ENCODE results near the gene BMP8B. TPM values are rescaled to one million over a fixed set of nuclear protein-coding genes. Genes with fewer than 3 reads are reported as not detected.

The BMP8B gene
- total RNA-seq, 3 donors from 2014 or later = 0.48 to 1.3 (median 0.59) TPM

GRCh38 chr1:39760074-39761008, 28.3 kb downstream of the BMP8B start:
- no peak overlapping the region for H3K4me3 ChIP-seq
- no peaks in the 10 kb centered on the region for H3K4me1 ChIP-seq
- H3K27ac ChIP-seq = no peak overlapping the region
- TF ChIP-seq CTCF (IDR thresholded peaks at IDR 0.05) (no peak), POLR2AphosphoS5 (IDR thresholded peaks at IDR 0.05) (no peak)
- H3K36me3 ChIP-seq = peaks cover 7% of the 10 kb centered on the region
- no peak for DNase-seq (ENCODE audit: low spot score in 2 of 2)
- H3K9me3 ChIP-seq = no peaks in the 10 kb centered on the region
- H3K27me3 ChIP-seq = no peaks in the 10 kb centered on the region
- intact Hi-C loops (cut with DNase I; ENCODE audit: low total_unique reads) = no loop called here

DNA sequence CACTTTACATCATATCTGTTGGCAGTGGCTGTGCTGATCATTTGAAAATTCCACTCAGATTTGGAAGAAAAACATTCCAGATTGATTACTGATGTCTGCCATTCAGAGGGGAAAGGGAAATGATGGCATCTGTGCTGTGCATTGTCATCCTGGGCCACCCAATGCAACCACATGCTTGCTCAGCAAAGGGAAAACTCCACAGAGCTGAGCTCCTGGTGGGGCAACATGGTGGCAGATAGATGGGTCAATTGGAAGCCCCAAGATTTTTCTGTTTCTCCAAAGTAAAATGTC, 29.3 kb downstream of the BMP8B start:
- Histone ChIP-seq H3K9me3 (no peaks in the 10 kb centered on the region), H3K4me1 (no peaks in the 10 kb centered on the region), H3K4me3 (no peak overlapping the region), H3K27ac (no peak overlapping the region), H3K36me3 (peaks cover 7% of the 10 kb centered on the region), H3K27me3 (no peaks in the 10 kb centered on the region)
- intact Hi-C loops (cut with DNase I; ENCODE audit: low total_unique reads) = loop anchor here (5.0 kb wide), 1 partner anchor 107 kb away; no protein-coding TSS in a partner anchor
- no peak for TF ChIP-seq CTCF (IDR thresholded peaks at IDR 0.05)
- no peak for TF ChIP-seq POLR2A (IDR thresholded peaks at IDR 0.05)
- TF ChIP-seq POLR2AphosphoS5 (IDR thresholded peaks at IDR 0.05) = no peak
- DNase-seq (ENCODE audit: low spot score in 2 of 2) = no peak

- H3K36me3 ChIP-seq = peaks cover 7% of the 10 kb centered on the region
- DNase-seq (ENCODE audit: low spot score in 2 of 2) = no peak
- no peaks in the 10 kb centered on the region for H3K9me3 ChIP-seq
Measured at GRCh38 chr1:39758556-39759435, 29.9 kb downstream of the BMP8B start.

GRCh38 chr1:39757501-39757900, 31.2 kb downstream of the BMP8B start:
- no peaks in the 10 kb centered on the region for H3K4me1 ChIP-seq
- no peaks in the 10 kb centered on the region for H3K9me3 ChIP-seq
- intact Hi-C loops (cut with DNase I; ENCODE audit: low total_unique reads) = loop anchor here (5.0 kb wide), 1 partner anchor 105 kb away; no protein-coding TSS in a partner anchor
- no peak for DNase-seq (ENCODE audit: low spot score in 2 of 2)
- TF ChIP-seq CTCF (IDR thresholded peaks at IDR 0.05) = no peak
- no peak for TF ChIP-seq POLR2AphosphoS5 (IDR thresholded peaks at IDR 0.05)
- TF ChIP-seq POLR2A (IDR thresholded peaks at IDR 0.05) = no peak
- H3K27ac ChIP-seq = no peak overlapping the region
- H3K4me3 ChIP-seq = no peak overlapping the region
- peaks cover 14% of the 10 kb centered on the region for H3K36me3 ChIP-seq
- no peaks in the 10 kb centered on the region for H3K27me3 ChIP-seq

More at GRCh38 chr1:39758556-39759435, 29.9 kb downstream of the BMP8B start:
- H3K4me1 ChIP-seq = no peaks in the 10 kb centered on the region
- TF ChIP-seq POLR2AphosphoS5 (IDR thresholded peaks at IDR 0.05) (no peak), POLR2A (IDR thresholded peaks at IDR 0.05) (no peak), CTCF (IDR thresholded peaks at IDR 0.05) (no peak)
- H3K27me3 ChIP-seq = no peaks in the 10 kb centered on the region
- no peak overlapping the region for H3K4me3 ChIP-seq
- intact Hi-C loops (cut with DNase I; ENCODE audit: low total_unique reads) = loop anchor here (5.0 kb wide), 1 partner anchor 106 kb away; no protein-coding TSS in a partner anchor
- H3K27ac ChIP-seq = no peak overlapping the region
